ENCODE results near the gene CFHR4.
"Not testable (repeated sequence)": the region's sequence is repeated elsewhere in the genome, so short reads cannot be mapped to it uniquely, and the experiment has no call there.

The CFHR4 gene

DNA sequence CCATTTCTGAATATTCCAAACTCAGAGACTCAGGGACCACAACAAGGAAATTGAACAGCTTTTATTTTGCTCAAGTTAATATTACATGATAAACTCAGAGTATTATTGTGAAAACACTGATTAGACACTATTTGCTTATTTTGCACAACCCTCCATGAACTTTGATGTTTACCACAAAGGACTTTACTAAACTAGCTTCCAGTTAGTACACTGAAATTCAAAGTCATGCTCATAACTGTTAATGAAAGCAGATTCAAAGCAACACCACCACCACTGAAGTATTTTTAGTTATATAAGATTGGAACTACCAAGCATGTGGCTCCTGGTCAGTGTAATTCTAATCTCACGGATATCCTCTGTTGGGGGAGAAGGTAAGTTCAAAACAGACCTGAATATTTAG, 55.7 kb downstream of the CFHR4 start, which contains the start of gene CFHR2:
TSS of gene CFHR2 (plus strand) at position 171 of the 400 bp plus-strand sequence. CDS start at position 314, 143 bp downstream.
- not testable (repeated sequence) for DNase-seq

DNA sequence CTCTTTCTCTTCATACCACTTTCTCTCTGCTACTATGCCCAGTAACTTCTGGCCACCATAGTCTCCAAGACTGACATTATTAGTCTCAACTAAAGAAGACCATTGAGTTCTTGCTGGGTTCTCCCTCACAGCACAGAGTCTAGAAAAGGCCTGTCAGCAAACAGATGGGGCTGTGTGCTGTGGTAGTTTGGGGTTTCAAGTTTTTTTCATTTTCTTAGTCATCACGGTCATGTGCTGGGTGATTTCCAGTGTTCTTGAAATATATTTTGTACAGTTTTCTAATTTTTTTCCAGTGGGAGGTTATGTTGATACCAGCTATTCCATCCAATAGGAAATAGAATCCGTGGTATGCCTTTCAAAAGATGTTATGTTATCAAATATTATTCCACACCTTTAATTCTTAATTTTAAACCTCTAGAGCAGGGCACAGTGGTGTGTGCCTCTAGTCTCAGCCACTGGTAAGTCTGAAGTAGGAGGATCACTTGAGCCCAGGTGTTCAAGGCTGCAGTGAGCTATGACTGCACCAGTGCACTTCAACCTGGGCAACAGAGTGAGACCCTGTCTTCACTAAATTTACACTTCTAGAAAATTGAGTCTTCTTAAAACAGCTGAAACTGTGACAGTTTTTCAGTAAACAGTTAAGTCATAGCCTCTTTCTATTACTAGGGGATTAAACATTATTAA, 64.0 kb downstream of the CFHR4 start:
- DNase-seq: no peak

DNA sequence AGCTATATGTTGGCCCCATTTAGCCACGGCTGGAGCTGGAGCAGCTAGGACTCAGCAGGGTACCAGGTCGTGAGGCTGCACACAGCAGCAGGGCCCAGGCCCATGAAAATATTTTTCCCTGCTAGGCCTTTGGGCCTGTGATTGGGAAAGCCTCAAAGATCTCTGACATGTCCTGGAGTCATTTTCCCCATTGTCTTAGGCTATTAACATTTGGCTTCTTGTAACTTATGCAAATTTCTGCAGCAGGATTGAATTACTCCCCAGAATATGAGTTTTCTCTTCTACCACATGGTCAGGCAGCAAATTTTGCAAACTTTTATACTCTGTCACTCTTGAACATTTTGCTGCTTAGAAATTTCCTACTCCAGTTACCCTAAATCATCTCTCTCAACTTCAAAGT, 66.9 kb downstream of the CFHR4 start:
- no peak for DNase-seq

DNA sequence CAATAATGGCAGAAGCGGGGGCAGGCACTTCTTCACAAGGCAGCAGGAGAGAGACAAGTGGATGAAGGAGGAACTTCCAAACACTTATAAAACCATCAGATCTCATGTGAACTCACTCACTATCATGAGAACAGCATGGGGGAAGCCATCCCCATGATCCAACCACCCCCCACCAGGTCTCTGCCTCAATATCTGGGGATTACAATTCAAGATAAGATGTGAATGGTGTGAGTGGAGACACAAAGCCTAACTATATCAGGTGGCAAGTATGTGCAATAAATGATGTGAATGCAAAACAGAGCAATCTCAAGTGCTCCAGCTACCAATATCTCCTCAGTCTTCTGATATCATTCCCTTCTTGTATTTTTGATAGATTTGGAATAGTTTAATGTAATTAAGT, 68.1 kb downstream of the CFHR4 start:
- DNase-seq: no peak

DNA sequence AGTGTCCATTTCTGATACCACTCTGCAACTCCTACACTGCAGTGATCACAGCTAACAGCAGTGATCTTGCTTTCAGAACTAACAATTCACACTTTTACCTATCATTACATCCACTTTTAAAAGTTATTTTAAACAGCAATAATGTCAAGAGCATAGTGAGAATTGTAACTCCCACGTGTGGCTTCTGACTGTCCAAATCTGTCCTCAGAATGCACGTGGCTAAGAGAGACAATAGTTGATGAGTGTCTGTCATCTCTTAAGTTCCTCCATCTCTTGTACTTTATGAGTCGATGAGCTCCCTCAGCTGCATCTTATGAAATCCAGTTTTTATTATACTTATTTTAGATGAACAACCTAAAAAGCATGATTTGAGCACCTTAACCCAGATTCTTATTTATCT, 73.0 kb downstream of the CFHR4 start:
- no peak for DNase-seq
